ENCODE results near the gene RHBDD2. TPM values are rescaled to one million over a fixed set of nuclear protein-coding genes. Genes with fewer than 3 reads are reported as not detected.
"Not testable (repeated sequence)": the region's sequence is repeated elsewhere in the genome, so short reads cannot be mapped to it uniquely, and the experiment has no call there.

The RHBDD2 gene
- total RNA-seq, 2 donors from 2014 or later, result 52.8 to 62.3 TPM

- ATAC-seq (no peak), DNase-seq (no peak)
- intact Hi-C loops (cut with DNase I, micrococcal nuclease), result loop anchor here in 1 of 2 donors (10.0 kb wide), 1 partner anchor 163 kb away; no protein-coding TSS in a partner anchor
Observed at GRCh38 chr7:75861636-75862035, 17.2 kb upstream of the RHBDD2 start.

GRCh38 chr7:75864251-75864650 lies 14.6 kb upstream of the RHBDD2 start:
- intact Hi-C loops (cut with DNase I, micrococcal nuclease), result loop anchor here in 1 of 2 donors (10.0 kb wide), 1 partner anchor 161 kb away; no protein-coding TSS in a partner anchor
- DNase-seq, ATAC-seq: not testable (repeated sequence)

GRCh38 chr7:75866114-75866488 lies 12.7 kb upstream of the RHBDD2 start:
- DNase-seq (no peak), ATAC-seq (peak; percentile 30)
- intact Hi-C loops (cut with DNase I, micrococcal nuclease), result loop anchor here (5.0 to 10.0 kb wide), 2 partner anchors 156 to 159 kb away; no protein-coding TSS in a partner anchor

- intact Hi-C loops (cut with DNase I, micrococcal nuclease), result loop anchor here (5.0 to 10.0 kb wide), 2 partner anchors 156 to 158 kb away; no protein-coding TSS in a partner anchor
- peak; percentile 97 for ATAC-seq
- DNase-seq, result peak; percentile 56
Observed at GRCh38 chr7:75866489-75867389, 12.1 kb upstream of the RHBDD2 start.

- intact Hi-C loops (cut with DNase I, micrococcal nuclease), result loop anchor here (5.0 to 10.0 kb wide), 2 partner anchors 155 to 157 kb away; no protein-coding TSS in a partner anchor
- DNase-seq (no peak), ATAC-seq (no peak)
Observed at GRCh38 chr7:75867390-75867717, 11.5 kb upstream of the RHBDD2 start.

- intact Hi-C loops (cut with DNase I, micrococcal nuclease), result loop anchor here (5.0 to 10.0 kb wide), 2 partner anchors 154 to 157 kb away; no protein-coding TSS in a partner anchor
- no peak for DNase-seq
- no peak for ATAC-seq
Observed at GRCh38 chr7:75868153-75868552, 10.7 kb upstream of the RHBDD2 start.

- intact Hi-C loops (cut with DNase I, micrococcal nuclease), result loop anchor here (5.0 to 10.0 kb wide), 2 partner anchors 152 to 155 kb away; no protein-coding TSS in a partner anchor
- DNase-seq (no peak), ATAC-seq (no peak)
Observed at GRCh38 chr7:75869776-75870379, 9.0 kb upstream of the RHBDD2 start.

- DNase-seq (no peak), ATAC-seq (no peak)
- intact Hi-C loops (cut with DNase I, micrococcal nuclease), result no loop called here
Observed at GRCh38 chr7:75870557-75871161, 8.2 kb upstream of the RHBDD2 start.

GRCh38 chr7:75872073-75872782 lies 6.6 kb upstream of the RHBDD2 start:
- DNase-seq (no peak), ATAC-seq (no peak)
- intact Hi-C loops (cut with DNase I, micrococcal nuclease), result no loop called here

GRCh38 chr7:75874180-75874579 lies 4.7 kb upstream of the RHBDD2 start:
- ATAC-seq; intact Hi-C loops (cut with DNase I, micrococcal nuclease); DNase-seq: not testable (repeated sequence)

- intact Hi-C loops (cut with DNase I, micrococcal nuclease), result no loop called here
- ATAC-seq (no peak), DNase-seq (no peak)
Observed at GRCh38 chr7:75875113-75876080, 3.4 kb upstream of the RHBDD2 start.

- no peak for ATAC-seq
- DNase-seq, result no peak
- intact Hi-C loops (cut with DNase I, micrococcal nuclease), result no loop called here
Observed at GRCh38 chr7:75876126-75876881, 2.5 kb upstream of the RHBDD2 start.

GRCh38 chr7:75878312-75878768 lies 494 bp upstream of the RHBDD2 start:
- no peak for ATAC-seq
- intact Hi-C loops (cut with DNase I, micrococcal nuclease), result no loop called here
- no peak for DNase-seq

GRCh38 chr7:75879771-75880184 lies 944 bp downstream of the RHBDD2 start:
- intact Hi-C loops (cut with DNase I, micrococcal nuclease), result no loop called here

GRCh38 chr7:75880242-75880641 lies 1.4 kb downstream of the RHBDD2 start:
- no peak for ATAC-seq
- intact Hi-C loops (cut with DNase I, micrococcal nuclease), result no loop called here
- DNase-seq, result no peak

More at GRCh38 chr7:75879771-75880184, 944 bp downstream of the RHBDD2 start:
- DNase-seq (no peak), ATAC-seq (no peak)

GRCh38 chr7:75881436-75882095 lies 2.7 kb downstream of the RHBDD2 start:
- intact Hi-C loops (cut with DNase I, micrococcal nuclease), result no loop called here
- ATAC-seq (no peak), DNase-seq (no peak)

Data from left colon (tissue), 2 donors.